Measurements from ENCODE around the gene SYNGAP1.
A peak's percentile ranks its signal among the peaks of the same experiment; 100 is the strongest.

Gene SYNGAP1

GRCh38 chr6:33440649-33441309 is 20.9 kb downstream of the SYNGAP1 start:
- Mint-ChIP-seq H3K27ac (ENCODE audit: low read depth) (peak overlapping the region; percentile 85), H3K4me1 (peaks cover 6% of the 10 kb centered on the region), H3K27me3 (no peaks in the 10 kb centered on the region), H3K36me3 (ENCODE audit: insufficient read depth) (peaks cover 14% of the 10 kb centered on the region), H3K9me3 (no peaks in the 10 kb centered on the region), H3K4me3 (no peak overlapping the region)
- ATAC-seq (replicated peaks; ENCODE audit: extremely low read depth, poor library complexity, severe bottlenecking): no peak
- no peak for DNase-seq (ENCODE audit: low spot score in 2 of 2)

- no peak for DNase-seq (ENCODE audit: low spot score in 2 of 2)
- Mint-ChIP-seq H3K27ac (ENCODE audit: low read depth) (no peak overlapping the region), H3K36me3 (ENCODE audit: insufficient read depth) (peaks cover 14% of the 10 kb centered on the region), H3K4me1 (peaks cover 6% of the 10 kb centered on the region), H3K27me3 (no peaks in the 10 kb centered on the region), H3K9me3 (no peaks in the 10 kb centered on the region), H3K4me3 (no peak overlapping the region)
- no peak for ATAC-seq (replicated peaks; ENCODE audit: extremely low read depth, poor library complexity, severe bottlenecking)
Observed at GRCh38 chr6:33441457-33441856, 21.6 kb downstream of the SYNGAP1 start.

- peaks cover 6% of the 10 kb centered on the region for H3K4me1 Mint-ChIP-seq
- H3K27me3 Mint-ChIP-seq: no peaks in the 10 kb centered on the region
- H3K9me3 Mint-ChIP-seq: no peaks in the 10 kb centered on the region
- ATAC-seq (replicated peaks; ENCODE audit: extremely low read depth, poor library complexity, severe bottlenecking) (no peak), DNase-seq (ENCODE audit: low spot score in 2 of 2) (no peak)
- peak overlapping the region; percentile 53 for H3K27ac Mint-ChIP-seq (ENCODE audit: low read depth)
- H3K4me3 Mint-ChIP-seq: no peak overlapping the region
- H3K36me3 Mint-ChIP-seq (ENCODE audit: insufficient read depth): peaks cover 14% of the 10 kb centered on the region
Observed at GRCh38 chr6:33442283-33442682, 22.4 kb downstream of the SYNGAP1 start.

- Mint-ChIP-seq H3K9me3 (no peaks in the 10 kb centered on the region), H3K27me3 (no peaks in the 10 kb centered on the region), H3K4me3 (no peak overlapping the region), H3K4me1 (peaks cover 6% of the 10 kb centered on the region), H3K36me3 (ENCODE audit: insufficient read depth) (peaks cover 14% of the 10 kb centered on the region), H3K27ac (ENCODE audit: low read depth) (peak overlapping the region; percentile 53)
- DNase-seq (ENCODE audit: low spot score in 2 of 2): no peak
- no peak for ATAC-seq (replicated peaks; ENCODE audit: extremely low read depth, poor library complexity, severe bottlenecking)
Observed at GRCh38 chr6:33443025-33443424, 23.2 kb downstream of the SYNGAP1 start.

GRCh38 chr6:33443619-33444504 is 24.0 kb downstream of the SYNGAP1 start:
- H3K36me3 Mint-ChIP-seq (ENCODE audit: insufficient read depth): peaks cover 11% of the 10 kb centered on the region
- H3K4me3 Mint-ChIP-seq: no peak overlapping the region
- no peaks in the 10 kb centered on the region for H3K27me3 Mint-ChIP-seq
- peaks cover 9% of the 10 kb centered on the region for H3K4me1 Mint-ChIP-seq
- H3K27ac Mint-ChIP-seq (ENCODE audit: low read depth): no peak overlapping the region
- DNase-seq (ENCODE audit: low spot score in 2 of 2) (no peak), ATAC-seq (replicated peaks; ENCODE audit: extremely low read depth, poor library complexity, severe bottlenecking) (no peak)
- H3K9me3 Mint-ChIP-seq: no peaks in the 10 kb centered on the region

GRCh38 chr6:33445119-33445603 is 25.3 kb downstream of the SYNGAP1 start:
- Mint-ChIP-seq H3K4me3 (no peak overlapping the region), H3K27me3 (no peaks in the 10 kb centered on the region), H3K36me3 (ENCODE audit: insufficient read depth) (peaks cover 12% of the 10 kb centered on the region), H3K4me1 (peaks cover 7% of the 10 kb centered on the region), H3K9me3 (no peaks in the 10 kb centered on the region), H3K27ac (ENCODE audit: low read depth) (no peak overlapping the region)
- ATAC-seq (replicated peaks; ENCODE audit: extremely low read depth, poor library complexity, severe bottlenecking) (no peak), DNase-seq (ENCODE audit: low spot score in 2 of 2) (no peak)

GRCh38 chr6:33446356-33446755 is 26.5 kb downstream of the SYNGAP1 start:
- DNase-seq (ENCODE audit: low spot score in 2 of 2) (no peak), ATAC-seq (replicated peaks; ENCODE audit: extremely low read depth, poor library complexity, severe bottlenecking) (no peak)
- H3K36me3 Mint-ChIP-seq (ENCODE audit: insufficient read depth): peaks cover 12% of the 10 kb centered on the region
- H3K4me3 Mint-ChIP-seq: no peak overlapping the region
- H3K27me3 Mint-ChIP-seq: no peaks in the 10 kb centered on the region
- H3K9me3 Mint-ChIP-seq: no peaks in the 10 kb centered on the region
- H3K4me1 Mint-ChIP-seq: peaks cover 7% of the 10 kb centered on the region
- peak overlapping the region; percentile 69 for H3K27ac Mint-ChIP-seq (ENCODE audit: low read depth)

- DNase-seq (ENCODE audit: low spot score in 2 of 2): no peak
- H3K4me3 Mint-ChIP-seq: no peak overlapping the region
- H3K27me3 Mint-ChIP-seq: no peaks in the 10 kb centered on the region
- H3K36me3 Mint-ChIP-seq (ENCODE audit: insufficient read depth): peaks cover 12% of the 10 kb centered on the region
- no peak for ATAC-seq (replicated peaks; ENCODE audit: extremely low read depth, poor library complexity, severe bottlenecking)
- no peaks in the 10 kb centered on the region for H3K9me3 Mint-ChIP-seq
- peaks cover 36% of the 10 kb centered on the region for H3K4me1 Mint-ChIP-seq
- H3K27ac Mint-ChIP-seq (ENCODE audit: low read depth): peak overlapping the region; percentile 21
Observed at GRCh38 chr6:33450434-33450833, 30.6 kb downstream of the SYNGAP1 start.

- no peak for ATAC-seq (replicated peaks; ENCODE audit: extremely low read depth, poor library complexity, severe bottlenecking)
- Mint-ChIP-seq H3K27me3 (no peaks in the 10 kb centered on the region), H3K9me3 (no peaks in the 10 kb centered on the region), H3K4me1 (peaks cover 38% of the 10 kb centered on the region), H3K27ac (ENCODE audit: low read depth) (no peak overlapping the region), H3K36me3 (ENCODE audit: insufficient read depth) (peaks cover 15% of the 10 kb centered on the region), H3K4me3 (no peak overlapping the region)
- no peak for DNase-seq (ENCODE audit: low spot score in 2 of 2)
Observed at GRCh38 chr6:33451606-33452005, 31.7 kb downstream of the SYNGAP1 start.

GRCh38 chr6:33452496-33452895 is 32.6 kb downstream of the SYNGAP1 start:
- H3K27me3 Mint-ChIP-seq: no peaks in the 10 kb centered on the region
- H3K4me1 Mint-ChIP-seq: peaks cover 38% of the 10 kb centered on the region
- ATAC-seq (replicated peaks; ENCODE audit: extremely low read depth, poor library complexity, severe bottlenecking) (no peak), DNase-seq (ENCODE audit: low spot score in 2 of 2) (no peak)
- H3K27ac Mint-ChIP-seq (ENCODE audit: low read depth): peak overlapping the region; percentile 98
- peaks cover 14% of the 10 kb centered on the region for H3K36me3 Mint-ChIP-seq (ENCODE audit: insufficient read depth)
- H3K4me3 Mint-ChIP-seq: no peak overlapping the region
- H3K9me3 Mint-ChIP-seq: no peaks in the 10 kb centered on the region

GRCh38 chr6:33453393-33454008 is 33.6 kb downstream of the SYNGAP1 start:
- no peaks in the 10 kb centered on the region for H3K9me3 Mint-ChIP-seq
- ATAC-seq (replicated peaks; ENCODE audit: extremely low read depth, poor library complexity, severe bottlenecking): no peak
- peaks cover 38% of the 10 kb centered on the region for H3K4me1 Mint-ChIP-seq
- peak overlapping the region; percentile 99 for H3K4me3 Mint-ChIP-seq
- DNase-seq (ENCODE audit: low spot score in 2 of 2): no peak
- H3K27me3 Mint-ChIP-seq: no peaks in the 10 kb centered on the region
- H3K36me3 Mint-ChIP-seq (ENCODE audit: insufficient read depth): peaks cover 13% of the 10 kb centered on the region
- peak overlapping the region; percentile 98 for H3K27ac Mint-ChIP-seq (ENCODE audit: low read depth)

GRCh38 chr6:33454009-33454946 is 34.4 kb downstream of the SYNGAP1 start, which contains the start of gene ZBTB9:
ZBTB9 (plus strand) TSS chr6:33454576; CDS start chr6:33455101, 525 bp downstream.
- Mint-ChIP-seq H3K27ac (ENCODE audit: low read depth) (peak within 1 kb of the TSS; percentile 98), H3K4me1 (peaks cover 31% of the 10 kb centered on the region), H3K27me3 (no peaks in the 10 kb centered on the region), H3K4me3 (peak within 1 kb of the TSS; percentile 99), H3K36me3 (ENCODE audit: insufficient read depth) (peaks cover 12% of the 10 kb centered on the region), H3K9me3 (no peaks in the 10 kb centered on the region)
- DNase-seq (ENCODE audit: low spot score in 2 of 2): peak; percentile 85 to 89
- peak; percentile 99 for ATAC-seq (replicated peaks; ENCODE audit: extremely low read depth, poor library complexity, severe bottlenecking)
